GM19372 (cell line): Measurements from ENCODE around the gene SECISBP2L.
"Not testable (repeated sequence)": the region's sequence is repeated elsewhere in the genome, so short reads cannot be mapped to it uniquely, and the experiment has no call there.

Experiments used
- ATAC-seq: cut with Tn5 transposase; IDR thresholded peaks from one replicate; pipeline ENCODE4 v1.9.1; 2021; ENCODE audit warnings: mild to moderate bottlenecking, low read depth, moderate library complexity; ENCODE audit not compliant: unreplicated experiment

SECISBP2L gene, protein sequence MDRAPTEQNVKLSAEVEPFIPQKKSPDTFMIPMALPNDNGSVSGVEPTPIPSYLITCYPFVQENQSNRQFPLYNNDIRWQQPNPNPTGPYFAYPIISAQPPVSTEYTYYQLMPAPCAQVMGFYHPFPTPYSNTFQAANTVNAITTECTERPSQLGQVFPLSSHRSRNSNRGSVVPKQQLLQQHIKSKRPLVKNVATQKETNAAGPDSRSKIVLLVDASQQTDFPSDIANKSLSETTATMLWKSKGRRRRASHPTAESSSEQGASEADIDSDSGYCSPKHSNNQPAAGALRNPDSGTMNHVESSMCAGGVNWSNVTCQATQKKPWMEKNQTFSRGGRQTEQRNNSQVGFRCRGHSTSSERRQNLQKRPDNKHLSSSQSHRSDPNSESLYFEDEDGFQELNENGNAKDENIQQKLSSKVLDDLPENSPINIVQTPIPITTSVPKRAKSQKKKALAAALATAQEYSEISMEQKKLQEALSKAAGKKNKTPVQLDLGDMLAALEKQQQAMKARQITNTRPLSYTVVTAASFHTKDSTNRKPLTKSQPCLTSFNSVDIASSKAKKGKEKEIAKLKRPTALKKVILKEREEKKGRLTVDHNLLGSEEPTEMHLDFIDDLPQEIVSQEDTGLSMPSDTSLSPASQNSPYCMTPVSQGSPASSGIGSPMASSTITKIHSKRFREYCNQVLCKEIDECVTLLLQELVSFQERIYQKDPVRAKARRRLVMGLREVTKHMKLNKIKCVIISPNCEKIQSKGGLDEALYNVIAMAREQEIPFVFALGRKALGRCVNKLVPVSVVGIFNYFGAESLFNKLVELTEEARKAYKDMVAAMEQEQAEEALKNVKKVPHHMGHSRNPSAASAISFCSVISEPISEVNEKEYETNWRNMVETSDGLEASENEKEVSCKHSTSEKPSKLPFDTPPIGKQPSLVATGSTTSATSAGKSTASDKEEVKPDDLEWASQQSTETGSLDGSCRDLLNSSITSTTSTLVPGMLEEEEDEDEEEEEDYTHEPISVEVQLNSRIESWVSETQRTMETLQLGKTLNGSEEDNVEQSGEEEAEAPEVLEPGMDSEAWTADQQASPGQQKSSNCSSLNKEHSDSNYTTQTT

DNA sequence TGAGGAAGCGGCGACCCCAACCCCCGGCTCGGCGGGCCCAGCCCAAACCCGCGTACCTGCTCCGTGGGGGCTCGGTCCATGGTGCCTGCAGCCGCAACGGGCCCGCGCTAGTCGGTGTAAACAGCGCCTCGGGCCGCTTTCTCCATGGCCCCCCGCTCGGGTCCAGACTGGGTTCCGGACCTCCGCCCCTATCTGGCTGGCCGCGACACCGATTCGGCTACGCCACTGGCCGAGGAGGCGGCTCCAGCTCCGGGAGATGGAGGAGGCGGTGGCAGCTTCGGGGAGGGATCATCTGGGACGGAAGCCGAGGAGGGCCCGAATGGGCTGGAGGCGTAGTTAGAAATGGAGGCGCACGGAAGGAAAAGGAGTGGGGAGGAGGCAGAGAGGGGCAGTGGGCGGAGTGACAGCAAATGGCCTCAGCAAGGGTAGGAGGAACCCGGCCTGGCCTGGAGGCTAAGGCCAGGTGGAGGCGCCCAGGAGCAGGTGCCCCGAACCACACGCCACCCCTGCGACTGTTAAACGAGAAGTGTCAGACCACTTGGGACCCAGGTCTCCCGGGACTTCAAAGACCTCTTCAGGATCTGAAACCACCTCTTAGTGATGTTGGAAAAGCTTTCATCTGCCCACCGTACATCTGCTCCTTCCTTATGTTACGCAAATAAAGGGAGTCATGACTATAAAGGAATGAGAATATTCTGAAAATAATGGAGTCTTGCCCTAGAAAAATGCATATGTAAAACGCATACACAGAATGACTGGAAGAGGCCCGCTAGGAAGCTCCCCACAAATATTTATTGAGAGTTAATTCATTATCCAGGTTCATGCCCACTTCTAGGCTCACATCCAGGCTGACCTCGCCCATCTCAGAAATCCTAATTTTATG lies at the start of gene SECISBP2L:
Gene SECISBP2L (minus strand): TSS at position 227 of the 883 bp plus-strand sequence. CDS start 147 bp downstream, at position 80.
- peak; percentile 95 for ATAC-seq

DNA sequence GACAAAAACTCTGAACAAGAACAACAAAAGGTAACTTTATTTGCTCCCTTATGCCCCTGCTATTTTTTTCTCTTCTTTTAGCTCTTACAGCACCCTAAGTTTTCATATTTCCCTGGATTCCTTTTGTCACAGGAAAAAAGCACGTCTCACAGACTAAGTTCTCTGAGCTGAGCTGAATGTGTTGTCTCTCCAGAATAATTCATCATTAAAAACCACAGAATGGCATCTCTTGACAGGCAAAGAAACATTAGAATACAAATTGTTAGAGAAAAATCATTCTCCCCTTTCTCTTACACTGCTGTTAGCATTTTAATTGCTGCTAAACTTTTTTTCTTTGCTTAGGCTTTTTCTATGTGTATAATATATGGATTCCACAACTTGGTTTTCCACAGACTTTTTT lies 48.7 kb upstream of the SECISBP2L start:
- no peak for ATAC-seq

DNA sequence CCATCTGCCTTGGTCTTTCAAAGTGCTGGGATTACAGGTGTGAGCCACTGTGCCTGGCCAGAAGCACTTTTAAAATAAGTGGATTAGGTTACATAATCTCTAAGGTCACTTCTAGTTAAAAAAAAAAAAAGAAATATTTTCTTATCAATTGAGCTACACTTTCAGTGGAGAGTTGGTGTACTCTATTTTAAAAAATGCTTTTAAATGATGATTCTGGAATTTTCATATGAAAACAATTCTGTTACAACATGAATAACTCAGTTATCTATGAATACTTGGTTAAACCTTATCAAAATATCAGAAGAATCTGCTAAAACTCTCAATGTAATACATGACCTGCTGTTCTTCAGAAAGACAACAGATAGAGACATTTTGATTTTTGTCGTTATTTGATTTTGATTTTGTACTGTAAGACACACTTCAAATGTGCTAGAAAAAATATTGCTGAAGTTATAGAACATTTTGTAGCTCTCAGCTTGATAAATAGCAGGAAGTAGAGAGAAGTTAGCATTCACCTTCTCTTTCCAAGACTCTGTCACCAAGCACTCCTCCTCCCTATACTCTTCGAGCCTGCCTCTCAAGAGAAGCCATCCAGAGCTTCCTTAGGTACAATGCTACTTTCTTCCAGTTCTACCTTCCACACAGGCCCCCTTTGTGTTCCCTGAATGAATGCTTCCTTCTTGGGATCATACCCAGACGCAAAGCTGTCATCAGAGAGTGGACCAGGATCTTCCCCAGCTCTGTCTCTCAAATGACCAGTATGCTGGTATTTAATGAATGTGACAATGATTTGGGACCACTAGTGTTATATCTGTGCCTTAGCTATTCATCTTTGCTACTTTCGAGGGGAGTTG lies 47.2 kb upstream of the SECISBP2L start:
- no peak for ATAC-seq

DNA sequence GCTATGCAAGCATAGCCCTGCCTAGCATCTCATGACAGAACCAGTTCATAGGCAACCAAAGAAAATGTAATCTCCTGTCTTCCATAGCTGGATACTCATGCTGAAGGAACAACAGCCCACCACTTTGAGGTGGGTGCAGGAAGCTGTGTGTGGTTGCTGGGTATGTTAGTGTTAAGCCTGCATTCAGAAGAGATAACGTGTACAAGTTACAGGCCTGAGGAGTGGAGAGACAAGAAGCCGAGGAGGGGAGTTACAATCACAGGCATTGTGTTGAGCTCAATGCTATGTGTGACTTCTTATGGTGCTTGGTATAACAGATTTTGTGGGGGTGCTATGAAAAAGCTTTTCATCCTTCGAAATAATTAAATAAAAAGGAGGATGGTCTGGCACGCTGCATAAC lies 42.8 kb upstream of the SECISBP2L start:
- ATAC-seq: no peak

DNA sequence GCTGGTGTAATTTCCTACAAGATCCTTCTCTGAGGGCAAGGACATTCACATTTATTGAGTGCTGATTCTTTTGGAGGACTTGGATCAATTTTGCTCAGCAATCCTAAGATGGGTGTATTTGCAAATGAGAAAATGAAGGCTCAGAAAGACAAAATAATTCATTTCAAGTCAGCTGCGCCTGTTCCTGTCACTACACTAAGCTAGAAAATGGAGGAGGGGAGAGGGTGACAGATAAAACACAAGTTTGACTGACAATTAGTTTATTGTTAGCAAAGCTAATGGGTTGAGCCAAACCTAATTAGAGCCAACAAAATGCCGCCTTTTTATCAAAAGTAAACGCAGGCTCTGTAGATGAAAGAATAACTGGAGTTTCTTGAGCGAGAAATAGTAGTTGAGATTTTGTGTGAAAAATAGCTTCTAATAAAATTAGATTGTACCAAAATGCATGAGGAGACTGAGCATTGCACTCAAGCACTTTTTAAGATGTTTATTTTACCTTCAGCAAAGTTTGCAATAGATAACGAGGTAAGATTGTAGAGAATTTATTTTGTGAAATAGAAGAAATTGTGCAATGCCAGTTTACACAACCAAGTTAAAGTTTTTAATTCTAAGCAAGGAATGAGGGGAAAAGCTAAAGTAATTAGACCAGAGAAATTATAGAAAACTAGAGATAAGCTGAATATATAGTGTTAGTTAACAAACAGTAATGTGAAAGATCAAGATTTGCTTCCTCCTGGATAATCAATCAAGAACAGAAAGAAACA lies 39.6 kb upstream of the SECISBP2L start:
- ATAC-seq: no peak

DNA sequence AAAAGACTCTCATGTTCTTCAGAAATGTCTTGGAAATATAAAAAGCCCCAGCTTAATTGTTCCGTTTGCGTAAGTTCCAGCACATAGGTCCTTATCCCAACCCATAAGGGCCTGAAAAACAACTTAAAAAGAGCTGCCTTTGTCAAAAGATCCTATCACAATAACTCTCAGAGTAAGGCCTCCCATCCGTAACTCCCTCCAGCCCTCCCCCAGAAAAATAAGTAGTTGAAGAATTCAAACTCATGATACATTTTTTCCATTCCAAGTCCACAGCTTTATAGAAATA lies 38.0 kb upstream of the SECISBP2L start:
- ATAC-seq: no peak

DNA sequence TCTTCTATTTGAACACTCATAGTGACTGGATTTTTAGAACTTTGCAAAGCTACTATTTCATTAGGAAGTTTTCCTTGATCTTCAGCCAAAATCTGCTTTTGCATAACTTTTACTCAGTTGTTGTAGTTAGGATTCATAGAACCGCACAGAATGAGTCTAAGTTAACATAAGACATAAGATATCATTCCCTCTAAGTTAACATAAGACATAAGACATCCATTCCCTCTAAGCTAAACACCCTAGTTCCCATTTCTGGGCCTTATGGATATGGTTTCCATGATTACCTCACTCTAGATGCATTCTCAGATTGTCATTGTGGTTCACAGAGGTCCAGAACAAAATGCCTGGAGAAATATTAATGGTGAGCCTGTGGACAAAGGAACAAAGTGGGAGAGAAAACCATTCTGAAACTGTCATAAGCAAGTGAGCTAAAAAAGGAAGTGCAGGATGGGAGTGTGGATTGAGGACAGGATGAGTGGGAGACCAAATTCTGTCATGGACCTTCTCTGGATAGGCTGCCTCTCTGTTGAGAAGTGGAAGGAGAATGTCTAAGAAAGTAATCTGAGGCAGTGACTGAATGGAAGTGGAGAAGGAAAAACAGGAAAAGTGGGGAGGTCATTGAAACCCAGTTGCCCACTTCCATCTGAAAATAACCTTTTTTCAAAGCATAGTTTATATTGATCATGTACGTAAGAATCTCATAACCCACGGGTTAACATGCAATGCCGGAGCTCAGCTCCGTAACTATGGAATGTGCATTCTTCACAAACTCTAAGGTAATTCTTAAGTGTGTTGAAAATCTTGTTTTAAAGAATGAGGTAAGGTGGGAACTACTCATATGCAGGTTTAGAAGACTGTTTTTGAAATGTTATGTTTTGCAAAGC lies 37.4 kb upstream of the SECISBP2L start:
- no peak for ATAC-seq

DNA sequence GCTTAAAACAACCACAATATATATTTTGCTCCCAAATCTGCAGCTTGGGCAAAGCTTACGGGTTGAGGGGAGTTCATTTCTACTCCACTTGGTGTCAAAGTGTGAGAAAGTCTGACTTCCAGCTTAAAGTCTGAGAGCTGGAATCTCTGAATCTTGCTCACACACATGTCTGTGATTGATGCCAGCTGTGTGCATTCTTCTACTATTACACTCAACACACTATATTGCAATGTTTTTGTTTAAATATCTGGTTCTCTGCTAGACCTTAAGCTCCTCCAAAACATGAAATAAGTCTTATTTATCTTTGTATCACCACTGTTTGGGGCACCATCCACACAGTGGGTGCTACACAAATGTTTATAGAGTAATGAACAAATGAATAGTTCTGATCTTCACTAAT lies 36.7 kb upstream of the SECISBP2L start:
- no peak for ATAC-seq

DNA sequence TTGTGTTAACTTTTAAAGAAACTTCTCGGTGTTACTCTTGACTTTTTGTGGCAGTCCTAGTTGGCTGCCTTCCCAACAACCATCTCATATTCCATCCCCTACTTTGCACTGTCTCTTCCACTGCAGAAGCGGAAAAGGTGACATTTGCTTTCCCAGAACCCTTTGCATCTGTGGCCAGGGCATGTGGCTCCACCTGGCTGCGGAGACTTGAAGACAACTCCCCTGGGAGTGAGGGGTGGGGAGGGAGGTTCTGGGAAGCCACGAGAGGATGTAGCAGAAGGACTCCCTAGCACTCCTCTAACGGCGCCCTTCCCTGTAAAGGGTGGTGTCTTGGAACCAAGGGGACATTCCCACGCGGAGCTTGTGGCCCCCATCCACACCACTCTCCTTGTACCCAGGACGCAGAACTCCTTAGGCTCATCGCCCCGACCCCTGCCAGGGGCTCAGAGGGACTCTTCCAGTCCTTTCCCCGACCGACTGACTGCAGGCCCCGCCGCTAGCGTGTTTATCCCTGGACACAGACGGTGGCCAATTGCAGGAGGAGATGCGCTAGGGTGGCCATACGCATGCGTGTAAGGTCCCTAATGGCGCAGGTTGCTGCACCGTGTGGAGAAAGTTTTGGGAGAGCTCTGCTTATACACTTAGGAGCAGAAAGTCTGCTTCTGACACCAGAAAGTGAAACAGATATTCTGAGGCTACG lies 33.2 kb upstream of the SECISBP2L start:
- ATAC-seq: no peak

DNA sequence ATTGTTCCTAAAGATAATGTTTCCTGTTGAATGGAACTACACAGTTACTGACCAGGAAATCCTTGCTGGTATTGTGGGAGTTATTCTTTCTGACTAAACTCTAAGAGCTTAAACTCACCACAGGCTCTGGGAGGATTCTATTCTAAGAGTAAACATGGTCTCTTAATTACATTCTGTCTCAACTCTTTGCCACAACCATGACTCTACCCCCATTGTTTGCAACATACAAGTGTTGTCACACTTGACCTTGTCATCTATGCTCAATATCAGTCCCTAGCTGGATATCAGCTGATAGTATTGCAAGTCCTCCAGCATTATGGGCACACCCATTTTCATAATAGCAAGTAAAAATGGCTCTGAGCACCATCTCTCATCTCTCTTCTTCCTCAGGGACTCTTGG lies 29.6 kb upstream of the SECISBP2L start:
- ATAC-seq: no peak

DNA sequence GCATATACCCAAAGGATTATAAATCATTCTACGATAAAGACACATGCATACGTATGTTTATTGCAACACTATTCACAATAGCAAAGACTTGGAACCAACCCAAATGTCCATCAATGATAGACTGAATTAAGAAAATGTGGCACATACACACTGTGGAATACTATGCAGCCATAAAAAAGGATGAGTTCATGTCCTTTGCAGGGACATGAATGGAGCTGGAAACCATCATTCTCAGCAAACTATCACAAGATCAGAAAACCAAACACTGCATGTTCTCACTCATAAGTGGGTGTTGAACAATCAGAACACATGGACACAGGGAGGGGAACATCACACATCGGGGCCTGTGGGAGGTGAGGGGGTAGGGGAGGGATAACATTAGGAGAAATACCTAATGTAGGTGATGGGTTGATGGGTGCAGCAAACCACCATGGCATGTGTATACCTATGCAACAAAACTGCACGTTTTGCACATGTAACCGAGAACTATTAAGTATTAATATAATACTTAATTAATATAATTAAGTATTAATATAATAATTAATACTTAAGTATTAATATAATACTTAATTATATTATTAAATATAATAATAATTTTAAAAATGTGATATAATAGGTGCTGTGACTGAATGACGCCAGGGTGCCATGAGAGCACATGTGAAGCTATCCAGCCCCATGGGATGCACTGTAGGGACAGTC lies 28.5 kb upstream of the SECISBP2L start:
- not testable (repeated sequence) for ATAC-seq

DNA sequence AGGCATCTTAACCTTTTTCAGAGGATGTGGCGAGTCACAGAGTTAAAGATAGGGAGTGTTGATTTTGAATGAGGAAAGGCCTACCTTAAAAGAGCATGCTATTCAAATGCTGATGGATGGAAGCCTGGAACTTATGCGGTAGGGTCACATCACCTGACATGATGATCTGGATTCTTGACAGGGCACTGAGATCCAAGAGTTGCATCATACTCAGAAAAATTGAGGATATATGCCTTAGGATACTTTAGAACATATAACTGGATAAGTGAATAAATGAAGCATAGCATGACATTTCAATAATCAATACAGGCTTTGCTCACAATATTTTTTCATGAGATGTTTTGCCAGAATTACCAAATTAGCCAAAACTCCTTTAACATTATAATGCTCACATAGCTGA lies 20.1 kb upstream of the SECISBP2L start:
- ATAC-seq: no peak

DNA sequence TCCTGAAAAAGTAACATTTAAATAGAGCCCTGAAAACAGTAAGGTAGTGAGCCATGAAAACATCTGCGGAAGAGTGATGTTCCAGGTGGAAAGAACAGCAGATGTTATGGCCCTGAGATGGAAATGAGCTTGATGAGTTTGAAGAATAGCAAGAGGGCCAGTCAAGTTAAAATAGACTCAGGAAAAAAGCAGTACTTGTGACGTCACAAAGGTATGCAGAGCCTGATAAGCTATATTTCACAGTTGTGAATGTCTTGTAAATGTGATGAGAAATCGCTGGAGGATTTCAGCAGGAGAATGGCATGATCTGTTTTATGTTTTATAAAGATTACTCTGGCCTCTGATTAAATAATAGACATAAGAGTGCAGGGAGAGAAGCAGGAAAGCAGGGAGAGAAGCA lies 18.6 kb upstream of the SECISBP2L start:
- ATAC-seq: no peak

DNA sequence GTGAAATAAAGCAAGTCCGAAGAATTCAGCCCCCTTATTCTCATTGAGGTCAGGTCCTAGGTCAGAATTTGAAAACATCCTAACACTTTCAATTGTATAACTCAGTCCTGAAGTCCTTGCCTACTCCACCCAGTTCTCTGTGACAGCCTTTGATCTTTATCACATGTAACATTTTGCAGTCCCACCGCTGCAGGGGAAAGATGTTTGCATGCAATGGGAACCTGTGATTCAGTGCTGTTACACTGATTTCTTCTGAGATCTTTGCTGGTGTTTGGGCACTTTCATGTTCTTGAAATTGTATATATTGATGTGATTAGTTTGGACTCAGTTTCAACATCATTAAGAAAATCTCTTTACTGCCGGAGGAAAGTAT lies 18.0 kb upstream of the SECISBP2L start:
- no peak for ATAC-seq

DNA sequence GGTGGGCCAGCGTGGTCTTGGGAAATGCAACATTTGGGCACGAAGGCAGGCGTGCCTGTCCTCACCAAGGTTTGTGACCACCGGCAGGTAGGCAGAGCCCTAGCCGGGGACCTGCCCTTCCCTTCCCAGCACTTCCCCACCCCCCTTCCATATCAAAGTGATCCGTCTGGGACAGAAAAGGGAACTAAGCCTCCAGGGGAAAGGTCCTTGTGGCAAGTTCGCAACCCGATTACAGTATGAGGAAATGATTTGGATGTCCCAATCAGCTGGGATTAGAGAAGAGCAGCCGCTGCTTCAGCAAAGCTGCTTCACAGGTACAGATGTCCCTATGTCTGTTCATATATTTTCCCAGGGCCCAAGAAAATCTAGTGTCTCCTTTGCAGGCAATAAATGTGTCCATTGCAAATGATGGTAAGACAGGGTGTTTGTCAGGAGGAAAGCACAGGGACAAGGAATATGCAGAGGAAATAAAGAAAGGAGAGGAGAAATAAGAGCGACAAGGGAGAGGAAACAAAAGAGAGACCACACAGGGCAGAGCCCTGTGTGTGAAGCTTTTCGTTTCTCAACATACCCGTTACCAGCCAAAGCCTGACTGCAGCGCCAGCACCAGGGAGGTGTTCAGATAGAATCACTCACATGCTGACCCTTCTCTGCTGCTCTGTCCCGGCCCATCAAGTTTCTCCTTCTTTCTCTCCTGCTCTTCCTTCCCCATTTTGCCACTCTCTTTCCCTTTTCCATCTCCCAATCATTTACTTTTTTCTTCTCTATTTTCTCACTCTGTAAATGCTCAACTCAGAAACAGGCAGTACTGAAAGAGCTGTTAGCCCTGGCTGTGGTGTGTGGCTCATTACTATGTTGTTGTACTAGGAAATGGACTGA lies 17.4 kb upstream of the SECISBP2L start:
- no peak for ATAC-seq

DNA sequence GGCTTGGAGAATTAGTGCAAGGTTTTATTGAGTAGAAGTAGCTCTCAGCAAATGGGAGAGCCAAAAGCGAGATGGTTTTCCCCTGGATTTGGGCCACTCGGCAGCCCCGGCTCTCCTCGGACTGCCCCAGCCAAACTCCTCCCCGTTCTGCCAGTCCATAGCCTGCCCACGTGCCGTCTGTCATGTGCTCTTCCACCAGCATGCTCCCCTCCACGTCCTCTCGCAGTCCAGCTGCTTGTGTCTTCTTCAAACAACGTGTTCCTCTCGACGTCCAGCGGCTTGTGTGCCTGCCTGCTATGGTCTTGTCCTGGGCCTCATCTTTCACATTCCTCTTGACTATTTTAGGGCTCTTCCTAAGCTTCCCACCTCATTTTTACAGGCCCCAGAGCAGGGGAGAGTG lies 16.7 kb upstream of the SECISBP2L start:
- no peak for ATAC-seq
